HCT116 (cell line): ENCODE measurements around the gene ATRN. TPM values are rescaled to one million over a fixed set of nuclear protein-coding genes. Genes with fewer than 3 reads are reported as not detected.

Experiments used
- ATAC-seq: fragments of 200-7000 bp; cut with Tn5 transposase; 2 replicates; pipeline ENCODE4 v1.9.1; 2020; ENCODE audit warnings: mild to moderate bottlenecking, moderate library complexity
- BruUV-seq: library from RNA; stranded (reverse); fragments of 400-500 nt; replicated peaks from 2 replicates; lab custom pipeline; 2021; lab: Mats Ljungman, UMichigan
- CTCF ChIA-PET: fragments of 300-600 bp; sonication (Branson Sonifier 250); formaldehyde crosslinking; loops from one replicate; lab custom pipeline; 2021; ENCODE audit warnings: antibody characterized with exemption; lab: Charles Lee
- POLR2A ChIA-PET: fragments of 300-600, 350-600 bp; sonication (Branson Sonifier 250); formaldehyde crosslinking; loops from one replicate; lab custom pipeline; 2021; ENCODE audit warnings: antibody characterized with exemption; lab: Charles Lee
- RAD21 ChIA-PET, 2 experiments: fragments of 300-600 bp; sonication (Branson Sonifier 250); formaldehyde crosslinking; loops; one replicate each; lab custom pipeline; 2023; ENCODE audit warnings: low total read pairs in 2 of 2; ENCODE audit not compliant: uncharacterized antibody in 2 of 2, unreplicated experiment in 2 of 2, low non-redundant PET in 1 of 2; lab: Charles Lee
- DNase-seq: peaks from one replicate; pipeline ENCODE4 v3.0.0-alpha.2; 2010; ENCODE audit warnings: low read depth, low spot score
- H2AFZ ChIP-seq: fragments of 200-600 bp; shearing (Covaris generic), sonication (generic); 2 replicates; pipeline ENCODE4 v1.6.1; 2017; ENCODE audit warnings: low read depth, mixed run types, mixed read lengths, antibody characterized with exemption, low read length; ENCODE audit not compliant: poor library complexity, severe bottlenecking
- H3K27ac ChIP-seq: 2 replicates; pipeline ENCODE4 v1.5.1; 2012; ENCODE audit warnings: low read depth, low read length
- H3K27me3 ChIP-seq: fragments of 200-600 bp; sonication (generic); 2 replicates; pipeline ENCODE4 v1.6.1; 2016; ENCODE audit warnings: mixed run types, low read length, mixed read lengths; ENCODE audit not compliant: insufficient read depth
- H3K36me3 ChIP-seq, 2 experiments: fragments of 200-500 bp in 1 of 2; fragments of 200-600 bp in 1 of 2; sonication (Bioruptor generic) in 1 of 2; sonication (generic) in 1 of 2; 2 replicates each; pipeline versions ENCODE4 v1.5.1 to v1.6.1; 2014 to 2016; ENCODE audit warnings: low read length in 2 of 2, inconsistent platforms in 1 of 2, mixed read lengths in 1 of 2, mixed run types in 1 of 2; ENCODE audit not compliant: insufficient read depth in 2 of 2, control insufficient read depth in 1 of 2
- H3K4me1 ChIP-seq, 2 experiments: fragments of 200-600 bp in 1 of 2; sonication (generic) in 1 of 2; 2 replicates each; pipeline versions ENCODE4 v1.5.1 to v1.6.1; 2012 to 2017; ENCODE audit warnings: low read length in 2 of 2, inconsistent platforms in 1 of 2, mild to moderate bottlenecking in 1 of 2, mixed read lengths in 1 of 2, mixed run types in 1 of 2, moderate library complexity in 1 of 2; ENCODE audit not compliant: insufficient read depth in 2 of 2, control insufficient read depth in 1 of 2
- H3K4me2 ChIP-seq: fragments of 200-600 bp; sonication (generic); 2 replicates; pipeline ENCODE4 v1.6.1; 2017; ENCODE audit warnings: mixed run types, low read length, mixed read lengths
- H3K4me3 ChIP-seq, 2 experiments: fragments of 200-600 bp in 1 of 2; sonication (generic) in 1 of 2; replicated peaks in 1 of 2; 2 replicates each; pipeline ENCODE4 v1.5.1; 2011 to 2016; ENCODE audit warnings: low read length in 2 of 2, control low read depth in 1 of 2, low read depth in 1 of 2, mild to moderate bottlenecking in 1 of 2, mixed read lengths in 1 of 2, mixed run types in 1 of 2
- H3K79me2 ChIP-seq: fragments of 200-600 bp; sonication (generic); 2 replicates; pipeline ENCODE4 v1.6.1; 2017; ENCODE audit warnings: mild to moderate bottlenecking, mixed run types, low read length, moderate library complexity, mixed read lengths; ENCODE audit not compliant: insufficient read depth
- H3K9ac ChIP-seq: fragments of 200-600 bp; sonication (generic); 2 replicates; pipeline ENCODE4 v1.6.1; 2016; ENCODE audit warnings: low read length, mixed read lengths
- H3K9me2 ChIP-seq: fragments of 200-600 bp; sonication (generic), shearing (Covaris generic); 2 replicates; pipeline ENCODE4 v1.6.1; 2017; ENCODE audit warnings: mixed run types, mild to moderate bottlenecking, moderate library complexity; ENCODE audit not compliant: insufficient read depth
- H3K9me3 ChIP-seq, 2 experiments: fragments of 200-500 bp in 1 of 2; fragments of 200-600 bp in 1 of 2; sonication (Bioruptor generic) in 1 of 2; sonication (generic) in 1 of 2; 2 replicates each; pipeline ENCODE4 v1.6.1; 2014 to 2017; ENCODE audit warnings: low read length in 2 of 2, mixed read lengths in 2 of 2, inconsistent platforms in 1 of 2, low read depth in 1 of 2, mild to moderate bottlenecking in 1 of 2, mixed run types in 1 of 2, moderate library complexity in 1 of 2; ENCODE audit not compliant: control insufficient read depth in 1 of 2, insufficient read depth in 1 of 2
- H4K20me1 ChIP-seq: fragments of 200-600 bp; sonication (generic), shearing (Covaris generic); 2 replicates; pipeline ENCODE4 v1.6.1; 2017; ENCODE audit warnings: mixed run types, mild to moderate bottlenecking, moderate library complexity; ENCODE audit not compliant: insufficient read depth
- CEBPB ChIP-seq: IDR thresholded peaks from 2 replicates; pipeline ENCODE4 v1.6.1; 2012; ENCODE audit warnings: low read depth
- EGR1 ChIP-seq: IDR thresholded peaks from 2 replicates; pipeline ENCODE4 v1.6.1; 2012; ENCODE audit warnings: low read depth
- EZH2phosphoT487 ChIP-seq: fragments of 200-600 bp; IDR thresholded peaks from 2 replicates; pipeline ENCODE4 v1.6.1; 2018; ENCODE audit warnings: antibody characterized with exemption, borderline replicate concordance
- FOSL1 ChIP-seq: IDR thresholded peaks from 2 replicates; pipeline ENCODE4 v1.6.1; 2012; ENCODE audit warnings: low read depth
- JUND ChIP-seq: IDR thresholded peaks from 2 replicates; pipeline ENCODE4 v1.6.1; 2012
- SRF ChIP-seq: IDR thresholded peaks from 2 replicates; pipeline ENCODE4 v1.6.1; 2012; ENCODE audit warnings: low read depth
- TCF7L2 ChIP-seq: IDR thresholded peaks from 2 replicates; pipeline ENCODE4 v1.7.0; 2011; ENCODE audit warnings: borderline replicate concordance, inconsistent platforms; ENCODE audit not compliant: insufficient read depth, insufficient read length; ENCODE audit errors: extremely low read depth
- YY1 ChIP-seq: IDR thresholded peaks from 2 replicates; pipeline ENCODE4 v1.6.1; 2011; ENCODE audit warnings: low read length, low read depth, moderate library complexity, mild to moderate bottlenecking; ENCODE audit not compliant: insufficient replicate concordance; ENCODE audit errors: extremely low read depth
- ZBTB33 ChIP-seq: IDR thresholded peaks from 2 replicates; pipeline ENCODE4 v1.6.1; 2011; ENCODE audit warnings: mild to moderate bottlenecking, low read length, moderate library complexity; ENCODE audit not compliant: insufficient replicate concordance; ENCODE audit errors: extremely low read depth
- intact Hi-C: fragments of 100-400 bp; cut with micrococcal nuclease; formaldehyde crosslinking; loops from 2 replicates; pipeline ENCODE4 v1.10.0; 2022
- total RNA-seq: library from RNA; stranded (reverse); gene quantifications from one replicate; pipeline ENCODE4 v1.2.1, GENCODE V29; 2021; ENCODE audit not compliant: unreplicated experiment
- TF ChIP-seq, protein P1 (sequence below): IDR thresholded peaks from 2 replicates; pipeline ENCODE4 v1.6.1; 2012; ENCODE audit warnings: low read depth

The ATRN gene
- total RNA-seq, 1 experiment from 2014 or later: 24.4 TPM

DNA sequence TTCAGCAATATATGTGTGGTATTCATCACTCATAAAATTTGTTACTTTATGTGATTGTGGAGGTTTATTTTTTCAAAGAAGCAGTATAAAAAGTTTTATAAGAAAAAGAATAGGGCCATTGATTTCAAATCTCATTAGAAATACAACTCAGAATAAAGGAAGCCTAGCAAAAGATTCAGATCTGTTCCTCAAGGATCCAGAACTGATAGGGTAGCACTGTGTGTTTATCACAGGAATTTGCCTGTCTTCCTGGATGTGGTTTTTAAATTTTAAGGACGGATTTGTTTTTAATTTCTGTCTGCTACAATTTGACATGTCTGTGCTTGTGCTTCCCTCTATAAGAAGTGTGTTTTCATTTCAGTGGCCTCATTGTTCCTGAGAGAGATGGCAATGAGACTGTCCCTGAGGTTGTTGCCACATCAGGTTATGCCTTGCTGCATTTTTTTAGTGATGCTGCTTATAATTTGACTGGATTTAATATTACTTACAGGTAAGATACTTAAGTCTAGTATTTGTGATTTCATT, 74.6 kb downstream of the ATRN start:
- ChIA-PET CTCF (no interaction called here), RAD21 (no interaction called here), POLR2A (no interaction called here)
- no peak overlapping the region for H3K27ac ChIP-seq
- no TSS peak for BruUV-seq
- no peak for ATAC-seq
- H3K9me3 ChIP-seq: no peaks in the 10 kb centered on the region
- H3K36me3 ChIP-seq: no peaks in the 10 kb centered on the region
- H3K4me2 ChIP-seq: no peak overlapping the region
- no peaks in the 10 kb centered on the region for H3K9me2 ChIP-seq
- no peak overlapping the region for H3K9ac ChIP-seq
- no peak overlapping the region for H3K4me3 ChIP-seq
- no peaks in the 10 kb centered on the region for H3K27me3 ChIP-seq
- TF ChIP-seq ZBTB33 (no peak), SRF (no peak), YY1 (no peak), JUND (no peak), EGR1 (no peak), EZH2phosphoT487 (no peak), FOSL1 (no peak), TCF7L2 (no peak), CEBPB (no peak)
- TF ChIP-seq, protein P1, sequence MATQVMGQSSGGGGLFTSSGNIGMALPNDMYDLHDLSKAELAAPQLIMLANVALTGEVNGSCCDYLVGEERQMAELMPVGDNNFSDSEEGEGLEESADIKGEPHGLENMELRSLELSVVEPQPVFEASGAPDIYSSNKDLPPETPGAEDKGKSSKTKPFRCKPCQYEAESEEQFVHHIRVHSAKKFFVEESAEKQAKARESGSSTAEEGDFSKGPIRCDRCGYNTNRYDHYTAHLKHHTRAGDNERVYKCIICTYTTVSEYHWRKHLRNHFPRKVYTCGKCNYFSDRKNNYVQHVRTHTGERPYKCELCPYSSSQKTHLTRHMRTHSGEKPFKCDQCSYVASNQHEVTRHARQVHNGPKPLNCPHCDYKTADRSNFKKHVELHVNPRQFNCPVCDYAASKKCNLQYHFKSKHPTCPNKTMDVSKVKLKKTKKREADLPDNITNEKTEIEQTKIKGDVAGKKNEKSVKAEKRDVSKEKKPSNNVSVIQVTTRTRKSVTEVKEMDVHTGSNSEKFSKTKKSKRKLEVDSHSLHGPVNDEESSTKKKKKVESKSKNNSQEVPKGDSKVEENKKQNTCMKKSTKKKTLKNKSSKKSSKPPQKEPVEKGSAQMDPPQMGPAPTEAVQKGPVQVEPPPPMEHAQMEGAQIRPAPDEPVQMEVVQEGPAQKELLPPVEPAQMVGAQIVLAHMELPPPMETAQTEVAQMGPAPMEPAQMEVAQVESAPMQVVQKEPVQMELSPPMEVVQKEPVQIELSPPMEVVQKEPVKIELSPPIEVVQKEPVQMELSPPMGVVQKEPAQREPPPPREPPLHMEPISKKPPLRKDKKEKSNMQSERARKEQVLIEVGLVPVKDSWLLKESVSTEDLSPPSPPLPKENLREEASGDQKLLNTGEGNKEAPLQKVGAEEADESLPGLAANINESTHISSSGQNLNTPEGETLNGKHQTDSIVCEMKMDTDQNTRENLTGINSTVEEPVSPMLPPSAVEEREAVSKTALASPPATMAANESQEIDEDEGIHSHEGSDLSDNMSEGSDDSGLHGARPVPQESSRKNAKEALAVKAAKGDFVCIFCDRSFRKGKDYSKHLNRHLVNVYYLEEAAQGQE: no peak
- H3K79me2 ChIP-seq: no peaks in the 10 kb centered on the region
- no peak for DNase-seq
- H4K20me1 ChIP-seq: no peaks in the 10 kb centered on the region
- H3K4me1 ChIP-seq: no peaks in the 10 kb centered on the region
- intact Hi-C loops: no loop called here
- H2AFZ ChIP-seq: no peak overlapping the region
